Spleen (tissue), 11 donors: Measurements from ENCODE around the gene DUOXA1. TPM values are rescaled to one million over a fixed set of nuclear protein-coding genes. Genes with fewer than 3 reads are reported as not detected.

Source experiments
- DNase-seq: peaks from one replicate; pipeline ENCODE4 v3.0.0-alpha.2; 2020
- H3K27ac ChIP-seq, 8 donors: fragments of 200-600 bp; sonication (generic) in 7 of 8; 1 replicate in 4 of 8; 2 replicates in 4 of 8; pipeline versions ENCODE4 v1.5.0 to v1.8.0; 2016 to 2021; ENCODE audit warnings: inconsistent platforms in 4 of 8, mild to moderate bottlenecking in 4 of 8, moderate library complexity in 1 of 8
- H3K27me3 ChIP-seq, 7 donors: fragments of 200-600 bp; sonication (generic) in 6 of 7; replicated peaks in 1 of 7; 1 replicate in 4 of 7; 2 replicates in 3 of 7; pipeline versions ENCODE4 v1.5.0 to v1.8.0; 2016 to 2021; ENCODE audit warnings: inconsistent platforms in 3 of 7, mild to moderate bottlenecking in 1 of 7
- H3K36me3 ChIP-seq, 6 donors: fragments of 200-600 bp; sonication (generic) in 5 of 6; 1 replicate in 4 of 6; 2 replicates in 2 of 6; pipeline versions ENCODE4 v1.5.0 to v1.8.0; 2016 to 2021; ENCODE audit warnings: inconsistent platforms in 2 of 6
- H3K4me1 ChIP-seq, 6 donors: fragments of 200-600 bp; sonication (generic) in 5 of 6; 1 replicate in 3 of 6; 2 replicates in 3 of 6; pipeline versions ENCODE4 v1.5.0 to v1.8.0; 2016 to 2021; ENCODE audit warnings: inconsistent platforms in 3 of 6
- H3K4me3 ChIP-seq, 8 donors: fragments of 200-600 bp; sonication (generic) in 7 of 8; 1 replicate in 4 of 8; 2 replicates in 4 of 8; pipeline versions ENCODE4 v1.5.0 to v1.8.0; 2016 to 2021; ENCODE audit warnings: inconsistent platforms in 4 of 8, mild to moderate bottlenecking in 4 of 8, moderate library complexity in 2 of 8
- H3K9me3 ChIP-seq, 8 donors: fragments of 200-600 bp; sonication (generic) in 7 of 8; 1 replicate in 4 of 8; 2 replicates in 4 of 8; pipeline versions ENCODE4 v1.5.0 to v1.8.0; 2016 to 2021; ENCODE audit warnings: inconsistent platforms in 4 of 8
- CTCF ChIP-seq, 11 experiments: fragments of 200-600 bp in 7 of 11; fragments of 450-650 bp in 4 of 11; sonication (generic) in 4 of 11; IDR thresholded peaks in 8 of 11; conservative IDR thresholded peaks in 3 of 11; 1 replicate in 7 of 11; 2 replicates in 4 of 11; pipeline versions ENCODE4 v1.4.0 to v1.8.0; 2016 to 2021; ENCODE audit warnings: antibody characterized with exemption in 11 of 11, inconsistent platforms in 4 of 11, mild to moderate bottlenecking in 1 of 11
- POLR2A ChIP-seq, 3 donors: fragments of 450-650 bp; IDR thresholded peaks; one replicate each; pipeline ENCODE4 v1.5.1; 2017; ENCODE audit warnings: antibody characterized with exemption in 3 of 3, mild to moderate bottlenecking in 1 of 3
- POLR2AphosphoS5 ChIP-seq, 3 donors: sonication (generic); formaldehyde crosslinking; IDR thresholded peaks; one replicate each; pipeline ENCODE4 v1.5.1; 2017; ENCODE audit warnings: antibody characterized with exemption in 3 of 3
- WGBS, 5 donors: extraction: QIAGEN DNeasy Blood & Tissue Kit in 3 of 5; methylation state at CpG; one replicate each; pipeline versions ENCODE4 v1.1.5 to v1.1.7; 2013 to 2018; 5-methylcytosine and 5-hydroxymethylcytosine counted together
- intact Hi-C: fragments of 100-400 bp; cut with DNase I; formaldehyde crosslinking; loops from one replicate; pipeline ENCODE4 v1.15.0; 2023; ENCODE audit warnings: low total_unique reads
- polyA plus RNA-seq, 3 donors: library from polyadenylated mRNA; stranded (reverse); fragments of 200-250 nt; gene quantifications; one replicate each; pipeline ENCODE4 v1.2.1, GENCODE V29; 2013
- total RNA-seq, 7 donors: library from RNA; depleted of rRNA in 3 of 7; stranded (reverse); fragments of >200 nt in 3 of 7; fragmentation: NEBNext Ultra II Directional in 4 of 7; extraction: Animal tissue kit (Norgen Biotek cat#: 25700) in 4 of 7; gene quantifications; one replicate each; pipeline versions ENCODE4 v1.1.0 to v1.2.1, GENCODE V29; 2016 to 2021
- donor health status: healthy with polysubstance abuse.
- donor health status: DM: no; HTN: no; CAD: no; lungs with moderate emphysema.
- donor health status: DM: no; HTN: no; CAD: no.
- donor health status: Bipolar disorder and iron deficiency.
- donor health status: healthy.
- donor health status: DM: no; HTN: no; CAD: no.
- donor health status: DM: yes; HTN: yes; CAD: no.

The DUOXA1 gene
- total and polyA plus RNA-seq, 10 donors, result 0.03 to 0.38 (median 0.10) TPM; not detected in 5

- Histone ChIP-seq H3K27ac (no peak overlapping the region), H3K9me3 (no peaks in the 10 kb centered on the region), H3K36me3 (no peaks in the 10 kb centered on the region), H3K4me1 (peaks cover 0 to 8% (median 0%) of the 10 kb centered on the region in 6 donors), H3K27me3 (peaks cover 0 to 35% (median 8%) of the 10 kb centered on the region in 7 donors), H3K4me3 (no peak overlapping the region)
- TF ChIP-seq CTCF (IDR thresholded peaks at IDR 0.05 in 8 of 11, conservative IDR thresholded peaks at IDR 0.05 in 3 of 11), result no peak
- TF ChIP-seq POLR2A (IDR thresholded peaks at IDR 0.05), result no peak
- no peak for TF ChIP-seq POLR2AphosphoS5 (IDR thresholded peaks at IDR 0.05)
- intact Hi-C loops, result no loop called here
- WGBS, 5 donors, result 87 to 100% (median 93%) methylated on average over 10 of the region's 10 CpGs
- peak; percentile 41 for DNase-seq
Measured at GRCh38 chr15:45140557-45141250, 11.0 kb upstream of the DUOXA1 start.

GRCh38 chr15:45139770-45140169 lies 10.1 kb upstream of the DUOXA1 start:
- intact Hi-C loops, result no loop called here
- WGBS, 5 donors, result 84 to 95% (median 91%) methylated on average over 6 of the region's 6 CpGs

GRCh38 chr15:45138814-45139765 lies 9.4 kb upstream of the DUOXA1 start:
- intact Hi-C loops, result no loop called here
- peak; percentile 68 for DNase-seq
- peaks cover 0 to 50% (median 22%) of the 10 kb centered on the region in 7 donors for H3K27me3 ChIP-seq
- H3K27ac ChIP-seq, result no peak overlapping the region
- H3K4me3 ChIP-seq, result no peak overlapping the region
- no peaks in the 10 kb centered on the region for H3K9me3 ChIP-seq
- no peaks in the 10 kb centered on the region for H3K36me3 ChIP-seq
- WGBS, 5 donors, result 76 to 89% (median 82%) methylated on average over 9 to 12 of the region's 12 CpGs
- peaks cover 0 to 17% (median 7%) of the 10 kb centered on the region in 6 donors for H3K4me1 ChIP-seq
- no peak for TF ChIP-seq POLR2A (IDR thresholded peaks at IDR 0.05)
- TF ChIP-seq CTCF (IDR thresholded peaks at IDR 0.05 in 8 of 11, conservative IDR thresholded peaks at IDR 0.05 in 3 of 11), result no peak
- no peak for TF ChIP-seq POLR2AphosphoS5 (IDR thresholded peaks at IDR 0.05)

More at GRCh38 chr15:45139770-45140169, 10.1 kb upstream of the DUOXA1 start:
- Histone ChIP-seq H3K4me1 (peaks cover 0 to 15% (median 6%) of the 10 kb centered on the region in 6 donors), H3K27ac (no peak overlapping the region), H3K36me3 (no peaks in the 10 kb centered on the region), H3K9me3 (no peaks in the 10 kb centered on the region), H3K27me3 (peaks cover 0 to 44% (median 15%) of the 10 kb centered on the region in 7 donors), H3K4me3 (no peak overlapping the region)
- DNase-seq, result peak; percentile 42
- TF ChIP-seq POLR2A (IDR thresholded peaks at IDR 0.05), result no peak
- TF ChIP-seq CTCF (IDR thresholded peaks at IDR 0.05 in 8 of 11, conservative IDR thresholded peaks at IDR 0.05 in 3 of 11), result no peak
- no peak for TF ChIP-seq POLR2AphosphoS5 (IDR thresholded peaks at IDR 0.05)
